ENCODE results near the gene SEC22C. TPM values are rescaled to one million over a fixed set of nuclear protein-coding genes. Genes with fewer than 3 reads are reported as not detected.

The SEC22C gene
- total RNA-seq, 1 donor from 2014 or later: 33.1 TPM

DNA sequence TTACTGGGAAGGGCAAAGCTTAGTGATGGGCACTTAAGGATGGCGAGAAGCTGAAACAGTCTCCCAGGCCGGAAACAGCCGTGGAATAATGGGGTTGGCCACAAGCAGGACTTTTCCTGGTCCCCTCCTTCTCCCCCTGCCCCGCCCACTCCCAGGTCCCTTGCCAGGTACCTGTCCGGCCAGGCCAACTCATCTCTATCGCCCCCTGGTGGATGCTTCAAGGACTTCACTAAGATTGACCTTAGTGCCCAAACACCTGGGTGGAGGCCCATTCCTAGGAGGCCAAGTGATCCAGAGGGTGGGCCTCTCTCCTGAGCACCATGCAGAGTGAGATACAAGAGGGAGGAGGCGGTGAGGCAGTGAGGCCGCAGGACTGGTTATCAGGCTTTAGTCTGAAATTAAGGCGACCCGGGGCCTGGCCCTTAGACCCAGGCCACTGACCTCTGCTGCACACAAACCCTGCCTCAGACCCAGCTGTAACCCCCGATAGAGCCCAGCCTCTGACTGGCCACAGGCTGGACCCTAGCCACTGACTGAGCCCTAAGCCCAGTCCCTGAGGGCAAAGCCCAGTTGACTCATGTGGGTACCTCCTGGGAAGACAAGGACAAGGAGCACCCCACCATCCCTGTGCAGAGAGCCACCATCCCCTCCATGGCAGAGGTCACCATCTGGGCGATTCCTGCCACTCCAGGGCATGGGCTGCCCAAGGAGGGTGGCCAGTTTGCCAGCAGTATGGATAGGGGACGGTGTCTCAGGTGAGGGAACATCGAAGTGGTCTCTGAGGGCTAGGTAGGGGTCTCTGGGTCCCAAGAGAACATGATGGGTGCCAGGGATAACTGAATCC lies 41.7 kb downstream of the SEC22C start:
- DNase-seq (ENCODE audit: low read depth): no peak

DNA sequence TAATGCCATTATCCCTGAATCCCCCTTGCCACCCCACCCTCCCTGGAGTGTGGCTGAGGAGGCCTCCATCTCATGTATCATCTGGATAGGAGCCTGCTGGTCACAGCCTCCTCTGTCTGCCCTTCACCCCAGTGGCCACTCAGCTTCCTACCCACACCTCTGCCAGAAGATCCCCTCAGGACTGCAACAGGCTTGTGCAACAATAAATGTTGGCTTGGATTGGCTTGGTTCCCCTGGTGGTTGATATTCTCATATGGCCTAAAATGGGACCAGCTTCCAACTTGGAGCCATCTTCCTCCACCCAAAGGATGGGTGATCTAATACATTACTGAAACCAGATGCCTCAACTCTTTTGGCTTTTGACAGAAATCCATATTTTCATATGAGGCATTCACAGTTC lies 44.4 kb downstream of the SEC22C start:
- no peak for DNase-seq (ENCODE audit: low read depth)

DNA sequence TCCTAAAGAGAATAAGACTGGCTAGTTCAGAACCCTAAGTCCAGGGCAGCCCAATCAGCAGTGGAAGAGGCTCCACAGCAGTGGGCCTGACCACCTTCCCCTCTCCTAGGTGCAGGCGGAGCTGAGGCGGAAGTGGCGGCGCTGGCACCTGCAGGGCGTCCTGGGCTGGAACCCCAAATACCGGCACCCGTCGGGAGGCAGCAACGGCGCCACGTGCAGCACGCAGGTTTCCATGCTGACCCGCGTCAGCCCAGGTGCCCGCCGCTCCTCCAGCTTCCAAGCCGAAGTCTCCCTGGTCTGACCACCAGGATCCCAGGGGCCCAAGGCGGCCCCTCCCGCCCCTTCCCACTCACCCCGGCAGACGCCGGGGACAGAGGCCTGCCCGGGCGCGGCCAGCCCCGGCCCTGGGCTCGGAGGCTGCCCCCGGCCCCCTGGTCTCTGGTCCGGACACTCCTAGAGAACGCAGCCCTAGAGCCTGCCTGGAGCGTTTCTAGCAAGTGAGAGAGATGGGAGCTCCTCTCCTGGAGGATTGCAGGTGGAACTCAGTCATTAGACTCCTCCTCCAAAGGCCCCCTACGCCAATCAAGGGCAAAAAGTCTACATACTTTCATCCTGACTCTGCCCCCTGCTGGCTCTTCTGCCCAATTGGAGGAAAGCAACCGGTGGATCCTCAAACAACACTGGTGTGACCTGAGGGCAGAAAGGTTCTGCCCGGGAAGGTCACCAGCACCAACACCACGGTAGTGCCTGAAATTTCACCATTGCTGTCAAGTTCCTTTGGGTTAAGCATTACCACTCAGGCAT lies 45.6 kb downstream of the SEC22C start:
- DNase-seq (ENCODE audit: low read depth): no peak

DNA sequence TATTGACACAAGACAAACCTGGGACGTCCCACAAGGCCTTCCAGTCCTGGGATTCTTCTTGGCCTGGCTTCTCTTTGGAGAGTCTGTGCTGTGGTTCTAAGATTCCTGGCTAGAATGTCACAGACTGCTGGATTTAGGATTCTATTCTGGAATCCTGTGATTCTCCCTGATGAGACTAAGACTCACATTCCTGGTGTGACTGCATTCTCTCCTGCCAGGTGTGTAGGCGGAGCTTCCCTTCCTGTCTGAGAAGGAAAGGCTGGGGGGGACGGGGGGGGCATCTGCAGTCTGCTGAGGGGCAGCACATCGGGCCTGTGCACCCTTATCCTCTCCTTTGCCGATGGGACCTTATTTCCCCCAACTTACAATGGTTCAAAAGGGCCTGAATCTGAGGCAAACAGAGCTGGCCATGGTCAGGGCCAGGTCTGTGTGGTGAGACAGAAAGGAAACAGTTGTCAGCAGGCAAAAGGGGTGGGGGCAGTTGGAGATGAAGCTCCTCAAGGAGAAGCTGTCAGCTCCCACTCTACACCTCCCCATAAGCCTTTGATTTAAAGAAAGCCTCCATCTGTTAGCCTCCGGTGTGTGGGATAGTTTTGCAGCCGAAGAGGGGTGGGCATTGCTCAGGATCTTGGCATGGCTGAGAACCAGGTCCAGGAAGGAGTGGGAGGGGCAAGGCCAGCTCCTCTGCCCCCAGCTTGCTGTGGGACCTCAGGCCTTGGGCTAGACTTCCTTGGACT lies 48.4 kb downstream of the SEC22C start:
- no peak for DNase-seq (ENCODE audit: low read depth)

DNA sequence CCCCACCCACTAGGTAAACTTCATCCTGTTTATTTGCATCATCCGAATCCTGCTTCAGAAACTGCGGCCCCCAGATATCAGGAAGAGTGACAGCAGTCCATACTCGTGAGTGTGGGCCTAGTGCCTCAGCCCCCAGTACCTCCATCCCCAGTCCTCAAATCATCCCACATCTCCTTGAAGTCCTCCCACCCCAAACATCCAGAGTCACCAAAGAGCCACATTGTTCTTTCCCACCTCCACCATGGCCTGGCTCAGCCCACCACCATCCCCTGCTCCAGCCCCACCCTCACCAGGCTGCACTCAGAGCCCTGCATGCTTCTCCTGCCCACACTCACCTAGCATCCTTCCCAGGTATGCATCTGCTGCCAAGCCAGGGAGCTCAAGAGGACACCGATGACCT lies 49.5 kb downstream of the SEC22C start:
- DNase-seq (ENCODE audit: low read depth): no peak

DNA sequence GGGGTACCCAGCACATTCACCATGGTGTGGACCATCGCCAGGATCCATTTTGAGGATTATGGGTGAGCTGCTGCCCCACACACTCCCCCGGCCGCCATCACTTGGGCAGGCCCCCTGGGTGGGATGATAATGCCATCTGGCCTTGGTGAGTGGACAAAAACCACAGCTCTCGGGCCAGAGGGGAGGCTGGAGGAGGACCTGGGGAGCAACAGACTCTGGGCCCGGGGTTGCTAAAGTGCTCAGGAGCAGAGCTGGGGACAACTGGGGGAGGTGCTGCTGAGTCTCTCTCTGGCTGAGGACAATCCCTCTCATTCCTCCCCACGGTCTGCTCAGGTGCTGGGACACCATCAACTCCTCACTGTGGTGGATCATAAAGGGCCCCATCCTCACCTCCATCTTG lies 50.3 kb downstream of the SEC22C start:
- no peak for DNase-seq (ENCODE audit: low read depth)

DNA sequence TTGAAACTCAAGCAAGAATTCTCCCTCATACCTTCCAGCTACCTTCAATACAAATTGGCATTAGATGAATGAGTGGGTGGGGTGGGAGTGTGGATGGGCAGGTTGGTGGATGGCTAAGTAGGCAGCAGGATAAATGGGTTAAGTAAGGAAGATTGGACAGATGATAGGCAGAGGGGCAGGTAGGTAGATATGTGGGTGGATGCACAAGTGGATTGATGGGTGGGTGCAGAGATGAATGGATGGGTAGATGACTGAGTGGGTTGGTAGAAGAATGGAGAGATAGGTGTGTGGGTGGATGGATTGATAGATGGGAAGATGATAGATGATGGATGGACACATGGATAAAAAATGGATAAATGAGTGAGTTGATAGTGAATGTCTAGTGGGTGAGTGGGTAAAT lies 51.7 kb downstream of the SEC22C start:
- DNase-seq (ENCODE audit: low read depth): no peak

DNA sequence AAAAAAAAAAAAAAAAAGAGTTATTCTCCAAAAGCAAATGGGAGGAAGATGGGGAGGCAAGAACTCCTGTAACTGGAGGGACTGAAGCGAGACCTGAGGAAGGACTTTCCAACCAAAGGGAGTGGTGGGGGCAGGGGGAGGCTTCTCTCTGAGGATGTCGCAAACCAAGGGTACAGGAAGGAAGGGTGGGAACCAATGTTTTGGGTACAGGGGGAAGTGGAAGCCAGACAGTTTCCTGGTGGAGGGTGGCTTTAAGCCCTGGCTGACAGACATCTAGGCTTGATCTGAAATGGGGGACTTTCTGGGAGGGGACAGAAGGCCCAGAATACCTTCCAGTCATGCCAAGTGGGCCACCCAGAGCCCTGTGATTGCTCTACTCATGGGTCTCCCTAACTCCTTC lies 52.3 kb downstream of the SEC22C start:
- no peak for DNase-seq (ENCODE audit: low read depth)

DNA sequence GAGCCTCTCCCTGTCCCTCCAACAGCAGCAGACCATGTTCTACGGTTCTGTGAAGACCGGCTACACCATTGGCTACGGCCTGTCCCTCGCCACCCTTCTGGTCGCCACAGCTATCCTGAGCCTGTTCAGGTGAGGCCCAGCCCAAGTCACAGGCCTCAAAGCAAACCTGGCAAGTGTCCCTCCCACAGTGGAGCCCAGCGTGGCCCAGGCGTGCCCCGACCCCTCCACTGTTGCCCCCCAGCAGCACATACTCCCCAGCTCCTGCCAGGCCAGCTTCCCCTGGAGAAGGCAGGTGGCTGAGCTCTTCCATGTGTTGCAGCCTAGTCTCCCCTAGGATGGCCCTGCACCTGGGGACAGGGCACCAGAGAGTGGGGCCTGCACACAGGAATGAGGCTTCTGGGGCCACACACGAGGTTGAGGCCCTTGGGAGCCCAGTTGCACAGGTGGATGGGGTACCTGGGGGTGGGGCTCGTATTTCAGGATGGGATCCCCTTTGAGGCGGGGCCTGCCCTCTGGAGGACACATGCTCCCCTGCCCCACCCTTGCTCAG lies 54.3 kb downstream of the SEC22C start:
- no peak for DNase-seq (ENCODE audit: low read depth)

DNA sequence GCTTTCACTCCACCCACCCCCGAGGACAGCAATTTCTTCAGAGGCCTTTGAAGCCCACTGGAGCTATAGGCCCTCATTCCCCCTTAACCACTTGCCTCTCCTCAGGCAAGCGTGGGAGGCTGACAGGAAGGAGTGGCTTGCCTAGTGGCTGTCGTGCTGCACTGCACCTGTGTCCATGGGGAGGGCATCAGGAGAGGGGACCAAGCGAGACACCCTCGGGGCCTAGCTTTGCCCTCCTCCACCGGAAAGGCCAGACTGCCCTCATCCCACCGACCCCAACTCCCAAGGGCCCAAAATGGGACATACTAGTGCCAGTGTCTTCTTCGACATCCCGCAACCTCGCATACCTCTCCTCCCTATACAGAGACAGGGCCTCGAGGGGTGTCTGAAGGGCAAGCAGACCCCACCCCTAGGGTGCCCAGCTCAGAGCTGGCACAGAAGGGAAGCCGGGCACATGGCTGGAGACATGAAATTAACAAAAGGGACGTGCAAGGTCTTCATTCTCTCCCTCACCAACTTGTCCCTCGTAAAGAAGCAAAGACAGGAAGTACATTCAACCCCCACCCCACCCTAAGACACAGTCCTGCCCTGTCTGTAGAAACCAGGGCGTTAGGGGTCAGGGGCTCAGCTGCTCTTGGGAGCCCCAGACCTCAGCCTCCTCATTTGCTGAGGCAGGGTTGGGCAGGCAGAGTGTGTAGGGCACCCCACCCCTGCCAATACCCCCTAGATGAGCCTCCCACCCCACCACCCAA lies 55.0 kb downstream of the SEC22C start:
- no peak for DNase-seq (ENCODE audit: low read depth)

DNA sequence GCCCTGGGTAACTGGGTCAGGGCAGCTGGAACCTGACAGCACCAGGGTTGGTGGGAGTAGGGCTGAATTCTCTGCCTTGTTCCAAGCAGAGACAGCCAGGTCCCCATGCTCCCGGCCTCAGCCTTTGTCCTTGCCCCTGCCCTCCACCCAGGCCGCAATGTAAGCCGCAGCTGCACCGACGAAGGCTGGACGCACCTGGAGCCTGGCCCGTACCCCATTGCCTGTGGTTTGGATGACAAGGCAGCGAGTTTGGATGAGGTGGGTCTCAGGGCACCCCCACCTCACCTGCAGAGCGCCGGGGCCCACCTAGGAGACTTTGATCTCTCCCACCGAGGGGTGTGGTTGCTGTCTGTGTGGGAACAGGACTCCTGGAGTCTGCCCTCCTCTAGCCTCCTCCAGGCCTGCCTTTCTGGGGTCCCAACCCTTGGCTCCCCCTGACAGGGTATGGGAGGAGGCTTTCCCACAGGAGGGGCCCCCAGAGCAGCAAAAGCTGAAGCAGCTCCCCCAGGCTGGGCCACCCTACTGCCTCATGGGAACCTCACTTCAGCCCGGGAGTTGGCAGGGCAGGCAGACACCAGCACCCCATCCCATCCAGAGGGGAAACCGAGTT lies 55.9 kb downstream of the SEC22C start:
- DNase-seq (ENCODE audit: low read depth): no peak

DNA sequence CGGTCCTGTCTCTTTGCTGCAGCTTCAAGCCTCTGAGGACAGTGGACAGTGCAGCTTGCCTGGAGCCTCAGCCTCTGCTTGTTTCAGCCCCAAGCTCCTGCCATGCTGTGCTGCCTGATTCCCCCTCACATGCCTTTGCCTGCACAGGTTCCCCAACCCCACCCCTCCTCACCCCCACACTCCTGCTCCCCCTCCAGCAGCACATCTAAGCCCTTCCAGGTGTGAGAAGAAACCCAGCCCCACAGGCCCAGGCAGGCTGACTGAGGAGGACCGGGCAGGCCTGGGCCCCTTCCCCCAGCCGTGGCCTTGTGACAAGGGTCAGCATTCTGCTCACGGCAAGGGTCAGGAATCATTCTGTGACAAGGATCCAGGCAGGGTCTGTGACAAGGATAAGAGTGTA lies 56.6 kb downstream of the SEC22C start:
- no peak for DNase-seq (ENCODE audit: low read depth)

DNA sequence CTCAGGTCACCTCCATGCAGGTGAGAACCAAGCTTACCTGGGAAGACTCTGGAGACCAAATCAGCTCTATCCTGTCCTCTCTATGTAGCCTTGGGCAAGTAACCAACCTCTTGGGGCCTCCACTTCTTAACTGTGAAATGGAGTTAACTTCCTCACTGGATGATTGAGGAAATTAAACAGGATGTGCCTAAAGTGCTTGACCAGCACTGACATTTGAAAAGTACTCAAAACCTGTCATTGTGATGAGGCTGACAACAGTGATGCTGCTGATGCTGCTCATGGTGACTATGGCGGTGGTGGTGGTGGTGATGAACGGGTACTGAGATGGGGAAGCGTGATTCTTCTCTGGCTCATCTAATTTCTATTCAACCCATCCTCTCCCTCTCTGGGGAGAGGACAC lies 57.0 kb downstream of the SEC22C start:
- no peak for DNase-seq (ENCODE audit: low read depth)

DNA sequence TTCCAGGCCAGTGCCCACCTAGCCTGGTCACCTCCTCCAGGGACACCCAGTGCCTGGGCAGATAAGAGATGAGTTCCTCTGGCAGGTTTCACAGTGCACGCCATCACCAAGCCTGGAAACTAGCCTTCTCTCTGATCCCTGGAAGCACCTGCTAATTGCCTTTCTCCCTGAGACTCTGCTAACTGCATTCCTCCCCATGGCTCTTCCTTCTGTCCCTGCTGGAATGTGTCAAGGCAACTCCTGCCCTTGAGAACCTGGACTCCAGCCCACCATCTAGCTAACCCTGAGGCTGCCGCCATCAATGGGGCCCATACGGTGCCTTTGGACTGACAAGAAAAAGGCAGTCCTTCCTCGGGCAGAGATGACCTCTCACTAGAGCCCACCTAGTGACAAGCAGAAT lies 60.9 kb downstream of the SEC22C start:
- no peak for DNase-seq (ENCODE audit: low read depth)

DNA sequence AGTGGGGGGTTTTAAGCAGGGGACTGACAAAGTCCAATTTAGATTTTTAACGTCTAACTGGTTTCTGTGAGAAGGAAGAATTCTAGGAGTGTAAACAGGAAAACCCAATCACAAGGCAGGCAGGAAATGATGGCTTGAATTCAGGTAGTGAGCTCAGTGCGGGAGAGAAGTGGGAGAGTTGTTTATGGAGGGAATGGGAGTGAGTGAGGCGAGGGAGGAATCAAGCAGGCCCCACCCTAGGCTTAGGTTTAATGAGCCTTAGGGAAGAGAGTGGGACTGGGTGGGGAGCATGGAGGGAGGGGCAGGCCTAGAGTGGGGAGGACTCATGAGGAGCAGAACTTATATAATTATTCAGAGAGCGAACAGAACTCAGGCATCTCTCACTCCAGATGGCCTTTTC lies 61.4 kb downstream of the SEC22C start:
- DNase-seq (ENCODE audit: low read depth): no peak

DNA sequence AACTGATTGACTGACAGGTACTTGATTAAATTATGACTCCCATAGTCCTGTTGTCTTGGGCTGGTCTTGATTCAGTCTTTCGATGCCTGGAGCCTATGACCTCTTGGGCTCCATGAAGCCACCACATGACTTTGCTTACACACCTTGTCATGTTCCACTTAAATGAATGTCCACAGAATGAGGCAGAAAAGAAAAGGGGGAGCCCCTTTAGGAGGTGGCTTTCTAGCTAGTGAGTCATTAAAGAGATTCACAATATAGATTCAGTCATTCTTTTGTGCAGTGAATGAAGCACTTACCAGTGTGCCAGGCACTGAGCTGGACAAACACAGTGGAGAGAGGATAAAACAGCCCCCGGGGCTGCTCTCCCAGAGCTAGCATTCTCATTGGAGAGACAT lies 62.2 kb downstream of the SEC22C start:
- no peak for DNase-seq (ENCODE audit: low read depth)

DNA sequence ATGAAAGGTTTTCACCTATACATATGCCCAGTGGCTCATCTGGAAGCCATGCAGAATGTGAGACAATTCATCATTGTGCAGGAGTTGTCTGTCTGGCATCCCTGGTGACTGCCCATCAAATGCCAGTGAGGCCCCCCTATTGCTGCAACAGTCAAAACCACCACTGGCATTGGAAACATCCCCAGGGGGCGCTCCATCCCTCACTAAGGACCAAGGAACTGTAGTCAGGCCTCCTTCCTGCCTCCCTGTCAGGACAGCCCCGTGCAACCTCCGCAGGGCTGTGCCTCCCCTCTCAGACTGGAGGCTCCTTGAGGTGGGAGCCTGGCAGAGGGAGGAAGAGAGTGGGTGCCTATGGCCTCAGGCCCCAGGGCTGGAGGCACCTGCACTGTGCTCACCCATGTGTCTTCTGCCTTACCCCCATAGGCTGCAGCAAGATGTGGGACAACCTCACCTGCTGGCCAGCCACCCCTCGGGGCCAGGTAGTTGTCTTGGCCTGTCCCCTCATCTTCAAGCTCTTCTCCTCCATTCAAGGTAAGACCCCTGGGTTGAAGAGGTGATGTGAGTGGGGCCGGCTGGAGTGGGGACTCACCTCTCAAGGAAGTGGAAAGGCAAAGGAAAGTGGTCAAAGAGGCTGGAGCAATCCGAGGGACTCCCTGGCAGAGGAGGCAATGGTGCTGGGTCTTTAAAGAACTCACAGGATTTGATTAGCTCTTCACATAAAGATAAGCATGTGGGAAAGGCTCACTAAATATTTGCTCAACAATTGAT lies 62.8 kb downstream of the SEC22C start:
- DNase-seq (ENCODE audit: low read depth): no peak

DNA sequence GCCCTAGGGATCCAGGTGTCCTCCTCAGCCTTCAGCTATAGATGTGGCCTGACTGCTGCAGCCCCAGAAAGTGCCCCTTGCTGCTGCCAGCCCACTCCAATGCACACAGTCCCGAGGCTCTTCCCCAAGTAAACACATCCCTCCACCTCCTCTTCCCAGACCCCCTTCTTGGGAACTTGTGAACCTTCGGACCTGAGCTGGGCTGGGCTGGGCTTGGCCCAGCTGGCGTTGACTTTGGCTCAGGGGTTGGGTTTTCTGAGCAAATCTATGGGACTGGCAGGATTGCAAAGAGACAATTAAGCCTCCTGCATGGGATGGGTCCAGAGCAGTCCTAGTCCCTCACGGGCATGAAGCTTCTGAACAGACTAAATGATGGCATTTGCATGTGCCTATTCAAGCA lies 64.7 kb downstream of the SEC22C start:
- no peak for DNase-seq (ENCODE audit: low read depth)

DNA sequence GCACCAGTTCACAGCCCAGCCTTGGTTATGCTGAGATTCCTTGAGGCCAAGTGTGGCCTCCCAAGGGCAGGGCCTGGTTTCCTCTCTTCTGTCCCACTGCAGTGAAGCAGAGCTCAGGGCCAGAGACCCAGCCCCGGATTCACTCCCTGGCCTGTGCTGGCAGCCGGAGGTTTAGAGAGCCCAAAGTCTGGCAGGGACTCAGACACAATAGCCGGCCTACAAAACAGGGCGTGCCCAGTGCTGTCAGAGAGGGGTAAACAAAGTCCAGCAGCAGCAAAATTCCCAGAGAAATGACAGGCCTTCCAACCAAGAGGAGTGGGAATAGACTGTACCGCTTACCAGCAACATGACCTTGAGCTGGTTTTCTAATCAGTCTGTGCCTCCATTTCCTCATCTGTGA lies 65.3 kb downstream of the SEC22C start:
- no peak for DNase-seq (ENCODE audit: low read depth)

DNA sequence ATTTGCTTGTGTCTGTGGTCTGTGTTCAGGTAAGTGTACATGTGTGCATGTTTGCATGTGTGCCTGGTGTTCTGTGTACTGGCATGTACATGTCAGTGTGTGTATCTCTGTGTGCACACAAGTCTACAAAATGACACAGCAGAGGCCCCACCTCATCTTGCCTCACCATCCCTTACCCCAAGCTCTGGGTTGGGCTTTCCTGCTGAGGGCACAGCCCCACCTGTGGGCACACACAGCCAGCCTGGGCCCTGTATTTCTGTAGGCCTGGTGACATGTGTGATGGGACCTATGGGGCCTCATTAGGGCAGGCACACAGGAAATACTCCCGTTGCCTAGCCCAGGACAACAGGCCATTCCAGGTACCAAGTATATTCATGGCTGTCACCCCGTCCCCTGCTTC lies 65.8 kb downstream of the SEC22C start:
- no peak for DNase-seq (ENCODE audit: low read depth)

Measured in myocyte (in vitro differentiated cells).